ENCODE results near the gene MED22.
"Not testable (repeated sequence)": the region's sequence is repeated elsewhere in the genome, so short reads cannot be mapped to it uniquely, and the experiment has no call there.

The MED22 gene

DNA sequence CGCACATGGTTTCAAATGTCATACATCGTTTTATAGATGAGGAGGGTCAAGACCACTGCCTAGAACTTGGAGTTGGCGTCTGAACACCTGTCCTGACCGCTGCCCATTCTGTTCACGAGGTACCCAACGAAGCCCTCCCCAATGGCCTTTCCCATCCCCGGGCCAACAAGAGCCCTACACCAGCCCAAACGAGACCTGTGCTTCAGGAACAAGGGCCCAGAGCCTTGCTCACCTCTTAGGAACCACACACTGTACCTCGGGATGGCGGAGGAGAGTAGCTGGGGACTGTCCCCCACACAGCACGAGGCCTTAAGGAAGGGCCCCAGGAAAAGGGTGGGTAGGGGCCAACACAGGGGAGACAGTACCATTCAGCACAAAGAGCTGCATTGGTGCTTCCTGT, 14.9 kb downstream of the MED22 start:
- Histone ChIP-seq H3K36me3 (peaks cover 48% of the 10 kb centered on the region), H3K4me3 (ENCODE audit: low read depth, low read length) (no peak overlapping the region), H3K4me1 (no peaks in the 10 kb centered on the region), H3K27me3 (no peaks in the 10 kb centered on the region), H3K9me3 (no peaks in the 10 kb centered on the region)
- no peak for TF ChIP-seq CTCF (IDR thresholded peaks at IDR 0.05; ENCODE audit: low read depth, low read length)
- DNase-seq, result peak; percentile 3

GRCh38 chr9:133332381-133332730, 15.6 kb downstream of the MED22 start:
- DNase-seq, result no peak
- peaks cover 48% of the 10 kb centered on the region for H3K36me3 ChIP-seq
- no peaks in the 10 kb centered on the region for H3K4me1 ChIP-seq
- no peaks in the 10 kb centered on the region for H3K9me3 ChIP-seq
- H3K27me3 ChIP-seq, result no peaks in the 10 kb centered on the region
- TF ChIP-seq CTCF (IDR thresholded peaks at IDR 0.05; ENCODE audit: low read depth, low read length), result no peak
- no peak overlapping the region for H3K4me3 ChIP-seq (ENCODE audit: low read depth, low read length)

DNA sequence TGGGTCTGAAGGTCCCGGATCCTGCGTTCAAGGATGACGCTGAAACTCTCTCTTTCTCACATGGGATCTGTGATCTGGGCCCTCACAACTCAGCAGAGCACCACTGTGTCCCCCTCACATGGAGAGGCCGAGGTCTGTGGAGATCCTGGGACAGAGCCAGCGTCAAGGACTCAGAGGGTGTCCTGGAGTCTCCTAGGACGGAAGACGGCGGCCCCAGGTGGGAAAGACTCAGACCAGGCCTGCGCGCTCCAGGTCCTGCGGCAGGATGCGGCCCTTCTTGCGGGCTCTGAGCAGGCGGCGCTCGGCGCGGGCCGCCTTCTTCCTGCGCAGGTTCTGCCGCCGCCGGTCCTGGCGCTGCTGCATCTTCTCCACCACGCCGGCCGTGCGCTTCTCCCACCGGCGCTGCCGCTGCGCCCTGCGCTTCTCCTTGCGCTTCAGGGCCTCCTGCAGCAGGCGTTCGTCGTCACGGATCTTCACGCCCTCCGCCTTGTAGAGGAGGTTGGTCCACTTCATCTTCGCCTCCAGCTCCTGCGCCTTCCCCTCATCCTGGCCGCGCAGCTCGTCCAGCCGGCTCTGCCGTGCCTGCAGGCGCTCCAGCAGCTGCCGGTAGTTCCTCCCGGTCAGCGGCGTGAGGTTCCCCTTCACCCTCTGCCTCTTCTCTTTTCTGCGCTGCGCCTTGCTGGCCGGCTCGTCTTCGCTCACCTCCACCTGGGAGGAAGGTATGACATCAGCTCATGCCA, 16.1 kb downstream of the MED22 start:
- DNase-seq, result no peak
- H3K4me1 ChIP-seq, result no peaks in the 10 kb centered on the region
- TF ChIP-seq CTCF (IDR thresholded peaks at IDR 0.05; ENCODE audit: low read depth, low read length), result no peak
- H3K4me3 ChIP-seq (ENCODE audit: low read depth, low read length), result no peak overlapping the region
- peaks cover 48% of the 10 kb centered on the region for H3K36me3 ChIP-seq
- no peaks in the 10 kb centered on the region for H3K9me3 ChIP-seq
- no peaks in the 10 kb centered on the region for H3K27me3 ChIP-seq

DNA sequence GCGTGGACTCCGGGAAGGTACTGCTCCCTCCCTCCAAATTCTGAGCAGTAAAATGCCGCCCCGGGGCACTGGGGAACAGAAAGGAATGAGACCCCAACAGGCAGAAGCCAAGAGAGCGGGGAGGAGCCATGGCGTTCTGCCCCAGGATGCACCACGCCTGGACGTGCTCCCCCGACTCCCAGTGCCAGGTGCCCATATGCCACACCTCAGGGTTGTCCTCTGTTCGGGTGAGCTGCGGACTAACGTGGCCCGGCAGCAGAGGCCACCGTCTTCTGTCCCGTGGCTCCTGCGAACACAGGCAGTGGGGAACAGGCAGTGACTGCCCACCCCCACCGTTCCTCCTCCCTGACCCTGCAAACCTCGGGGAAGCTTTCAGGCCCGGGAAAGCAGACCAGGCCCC, 16.7 kb downstream of the MED22 start:
- Histone ChIP-seq H3K4me1 (no peaks in the 10 kb centered on the region), H3K9me3 (no peaks in the 10 kb centered on the region), H3K4me3 (ENCODE audit: low read depth, low read length) (no peak overlapping the region), H3K27me3 (no peaks in the 10 kb centered on the region), H3K36me3 (peaks cover 48% of the 10 kb centered on the region)
- TF ChIP-seq CTCF (IDR thresholded peaks at IDR 0.05; ENCODE audit: low read depth, low read length), result no peak
- DNase-seq, result no peak

DNA sequence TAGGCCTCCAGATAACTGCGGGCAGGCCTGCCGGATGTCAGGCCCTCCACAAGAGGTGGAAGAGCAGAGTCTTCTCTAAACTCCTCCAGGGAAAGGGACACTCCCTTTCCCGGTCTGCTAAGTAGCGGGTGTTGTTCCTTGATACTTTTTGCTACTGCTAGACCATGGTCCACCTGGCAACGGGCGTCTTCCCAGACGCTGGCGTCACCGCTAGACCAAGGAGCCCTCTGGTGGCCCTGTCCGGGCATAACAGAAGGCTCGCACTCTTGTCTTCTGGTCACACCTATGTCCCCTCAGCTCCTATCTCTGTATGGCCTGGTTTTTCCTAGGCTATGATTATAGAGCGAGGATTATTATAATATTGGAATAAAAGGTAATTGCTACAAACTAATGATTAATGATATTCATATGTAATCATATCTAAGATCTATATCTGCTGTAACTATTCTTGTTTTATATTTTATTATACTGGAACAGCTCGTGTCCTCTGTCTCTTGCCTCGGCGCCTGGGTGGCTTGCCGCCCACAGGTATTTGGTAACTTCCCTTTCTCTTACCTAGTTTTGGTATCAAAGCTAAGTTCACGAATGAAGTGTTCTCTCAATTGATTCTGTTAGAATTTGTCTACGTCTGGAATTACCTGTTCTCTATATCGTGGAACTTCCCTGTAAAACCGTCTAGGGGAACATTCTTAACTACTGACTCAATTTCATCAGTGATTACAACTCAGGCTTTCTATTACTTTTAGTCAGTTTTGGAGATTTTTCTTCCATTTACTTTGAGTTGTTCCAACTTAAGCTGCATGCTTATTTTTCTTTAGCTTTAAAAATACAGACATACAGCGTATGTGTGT, 18.4 kb downstream of the MED22 start:
- not testable (repeated sequence) for H3K9me3 ChIP-seq; H3K4me1 ChIP-seq; H3K27me3 ChIP-seq; H3K4me3 ChIP-seq (ENCODE audit: low read depth, low read length)
- DNase-seq, result peak; percentile 56
- peak; percentile 64 for TF ChIP-seq CTCF (IDR thresholded peaks at IDR 0.05; ENCODE audit: low read depth, low read length)
- peaks cover 44% of the 10 kb centered on the region for H3K36me3 ChIP-seq

Measured in BE2C (cell line).